HG03565 (cell line): ENCODE measurements around the gene OR2V1.
"Not testable (repeated sequence)": the region's sequence is repeated elsewhere in the genome, so short reads cannot be mapped to it uniquely, and the experiment has no call there.

Experiments used
- ATAC-seq: cut with Tn5 transposase; IDR thresholded peaks from one replicate; pipeline ENCODE4 v1.9.1; 2021; ENCODE audit warnings: mild to moderate bottlenecking, moderate library complexity; ENCODE audit not compliant: unreplicated experiment

Gene OR2V1

DNA sequence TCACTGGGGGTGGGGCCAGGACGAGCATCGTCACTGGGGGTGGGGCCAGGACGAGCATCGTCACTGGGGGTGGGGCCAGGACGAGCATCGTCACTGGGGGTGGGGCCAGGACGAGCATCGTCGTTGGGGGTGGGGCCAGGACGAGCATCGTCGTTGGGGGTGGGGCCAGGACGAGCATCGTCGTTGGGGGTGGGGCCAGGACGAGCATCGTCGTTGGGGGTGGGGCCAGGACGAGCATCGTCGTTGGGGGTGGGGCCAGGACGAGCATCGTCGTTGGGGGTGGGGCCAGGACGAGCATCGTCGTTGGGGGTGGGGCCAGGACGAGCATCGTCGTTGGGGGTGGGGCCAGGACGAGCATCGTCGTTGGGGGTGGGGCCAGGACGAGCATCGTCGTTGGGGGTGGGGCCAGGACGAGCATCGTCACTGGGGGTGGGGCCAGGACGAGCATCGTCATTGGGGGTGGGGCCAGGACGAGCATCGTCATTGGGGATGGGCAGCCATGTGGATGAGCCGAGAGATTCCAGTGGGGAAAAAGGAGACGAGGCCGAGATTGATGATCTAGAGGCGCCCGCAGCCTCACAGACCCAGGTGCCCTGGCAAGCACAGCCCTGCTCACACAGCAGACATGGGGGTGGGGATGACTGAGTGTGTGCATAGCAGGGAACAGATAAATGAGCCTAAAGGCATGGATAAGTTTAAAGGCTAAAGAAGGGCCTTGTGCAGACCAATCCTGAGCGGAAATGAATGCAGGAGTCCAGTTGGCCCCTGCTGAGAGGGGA is 30.0 kb upstream of the OR2V1 start:
- ATAC-seq: not testable (repeated sequence)

DNA sequence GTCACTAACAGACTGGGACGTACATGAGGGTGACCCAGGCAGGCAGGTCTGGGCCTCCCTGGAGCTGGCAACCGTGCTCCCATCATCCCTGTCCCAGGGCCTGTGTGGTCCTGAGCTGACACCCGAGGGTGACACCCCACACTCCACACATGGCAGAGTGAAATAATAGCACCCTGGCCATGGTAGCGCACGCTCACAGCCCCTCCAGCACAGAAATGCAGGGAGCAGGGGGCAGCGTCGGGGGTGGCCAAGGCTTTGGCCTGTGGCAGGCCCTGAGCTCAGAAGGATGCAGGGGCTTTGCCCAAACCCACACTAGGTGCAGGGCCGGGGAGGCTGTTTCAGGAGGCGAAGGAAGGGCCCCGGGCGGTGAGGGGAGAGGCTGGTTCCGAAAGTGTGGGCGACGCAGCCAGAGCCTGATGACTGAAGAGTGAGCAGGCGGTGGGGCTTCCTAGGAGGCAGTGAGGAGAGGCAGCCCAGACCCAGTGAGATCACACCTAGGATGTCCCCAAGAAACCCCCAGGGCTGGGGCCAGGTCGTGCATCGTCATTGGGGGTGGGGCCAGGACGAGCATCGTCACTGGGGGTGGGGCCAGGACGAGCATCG is 29.3 kb upstream of the OR2V1 start:
- ATAC-seq: no peak

DNA sequence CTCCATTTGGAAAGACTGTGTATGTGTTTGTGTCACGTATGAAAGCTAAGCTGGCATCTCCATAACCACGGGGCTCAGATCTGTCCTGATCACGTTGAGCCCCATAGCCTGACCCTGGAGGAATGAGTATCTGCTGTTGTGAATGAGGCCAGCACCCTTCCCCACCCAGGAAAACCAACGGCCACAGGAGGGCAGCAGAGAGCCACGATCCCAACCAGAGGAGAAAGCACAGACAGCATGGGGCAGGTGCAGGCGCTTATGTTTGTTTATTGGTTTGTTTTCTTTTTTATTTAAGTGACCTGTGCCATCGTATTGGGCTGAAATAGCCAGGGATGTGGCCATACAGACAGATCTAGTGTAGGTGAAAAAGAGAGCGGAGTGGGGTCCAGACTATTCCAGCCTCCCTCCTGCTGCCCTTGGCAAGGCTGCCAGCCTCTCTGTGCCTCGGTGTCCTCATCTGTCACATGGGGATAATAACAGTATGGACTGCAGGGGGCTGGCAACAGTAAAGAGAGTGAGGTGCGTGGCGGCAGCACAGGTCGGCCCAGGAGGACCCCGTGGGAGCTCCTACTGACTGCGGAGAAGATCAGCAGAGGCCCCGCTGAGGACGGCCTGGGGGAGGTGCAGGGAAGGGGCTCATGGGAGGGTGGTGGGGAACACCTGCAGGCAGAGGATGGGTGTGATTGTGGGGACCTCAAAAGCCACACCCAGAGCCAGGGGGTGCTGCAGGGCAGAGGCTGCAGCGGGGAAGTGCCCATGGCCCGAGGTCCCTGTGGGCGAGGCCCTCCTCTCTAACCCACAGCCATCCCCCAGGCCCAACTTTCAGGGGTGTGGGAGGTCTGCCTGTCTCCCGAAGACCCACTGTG is 28.6 kb upstream of the OR2V1 start:
- ATAC-seq: peak; percentile 53

DNA sequence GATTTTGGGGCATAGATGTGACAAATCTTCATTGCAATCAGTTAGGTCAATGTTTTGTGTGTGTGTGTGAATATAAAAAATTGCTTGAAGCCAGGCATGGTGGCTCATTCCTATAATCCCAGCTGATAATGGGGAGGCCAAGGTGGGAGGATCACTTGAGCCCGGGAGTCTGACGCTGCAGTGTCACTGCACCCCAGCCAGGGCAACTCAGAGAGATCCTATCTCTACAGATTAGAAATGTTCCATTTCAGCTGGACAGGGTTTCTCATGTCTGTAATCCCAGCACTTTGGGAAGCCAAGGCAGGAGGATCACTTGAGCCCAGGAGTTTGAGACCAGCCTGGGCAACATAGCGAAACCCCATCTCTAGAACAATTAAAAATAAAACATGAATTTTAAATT is 27.9 kb upstream of the OR2V1 start:
- no peak for ATAC-seq

DNA sequence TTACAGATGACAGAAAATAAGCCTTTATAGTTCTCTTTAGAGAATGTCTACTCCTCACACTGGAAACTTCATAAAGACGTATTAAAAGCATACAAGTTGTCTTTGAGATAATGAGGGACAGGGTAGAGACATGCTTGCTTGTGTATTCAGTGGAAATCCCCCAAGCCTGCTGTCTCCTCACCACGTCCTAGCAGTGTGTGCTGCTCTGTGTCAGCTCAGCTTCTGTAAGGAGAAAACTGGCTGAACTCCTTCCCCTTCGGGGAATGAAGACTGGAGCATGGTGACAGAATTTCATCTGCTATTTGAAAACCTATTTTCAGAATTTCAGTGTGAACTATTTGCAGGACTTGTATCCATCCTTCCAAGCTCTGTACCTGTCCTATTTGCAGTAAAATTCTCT is 25.8 kb upstream of the OR2V1 start:
- ATAC-seq: no peak

DNA sequence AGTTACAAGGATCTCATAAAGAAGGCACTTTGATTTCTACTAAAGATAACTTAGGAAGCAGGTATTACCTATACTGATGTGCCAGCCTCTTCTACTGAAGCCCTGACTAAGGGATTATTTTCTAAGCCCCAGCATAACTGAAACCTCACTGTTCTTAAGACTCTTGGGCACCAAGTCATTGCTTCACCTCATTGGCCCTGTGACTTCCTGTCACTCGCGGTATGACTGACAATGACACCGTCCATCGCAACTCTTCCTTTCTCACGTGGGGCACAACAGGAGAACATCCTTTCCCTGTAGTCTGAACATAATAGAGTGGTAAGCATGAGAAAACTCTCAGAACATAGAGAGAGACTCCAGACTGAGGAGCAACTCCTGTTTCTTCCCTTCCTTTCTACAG is 22.8 kb upstream of the OR2V1 start:
- ATAC-seq: no peak

DNA sequence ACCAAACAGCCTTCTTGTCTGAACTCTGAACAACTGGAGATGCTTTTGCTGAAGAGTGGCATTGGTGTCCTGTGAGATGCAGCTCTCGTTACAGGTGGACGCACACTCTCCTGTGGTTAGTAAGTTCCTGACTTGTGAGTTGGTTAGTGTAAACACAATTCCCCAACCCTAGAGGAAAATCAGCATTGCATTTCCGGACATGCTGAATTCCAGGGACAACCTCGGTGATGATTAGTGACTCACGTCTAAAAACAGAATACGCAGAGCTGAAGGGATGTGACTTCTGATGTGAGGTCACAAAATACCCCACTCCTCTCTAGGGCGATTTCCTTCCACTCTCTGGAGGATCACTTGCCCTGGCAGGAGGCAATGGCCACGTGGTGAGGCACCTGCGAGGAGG is 21.4 kb upstream of the OR2V1 start:
- no peak for ATAC-seq

DNA sequence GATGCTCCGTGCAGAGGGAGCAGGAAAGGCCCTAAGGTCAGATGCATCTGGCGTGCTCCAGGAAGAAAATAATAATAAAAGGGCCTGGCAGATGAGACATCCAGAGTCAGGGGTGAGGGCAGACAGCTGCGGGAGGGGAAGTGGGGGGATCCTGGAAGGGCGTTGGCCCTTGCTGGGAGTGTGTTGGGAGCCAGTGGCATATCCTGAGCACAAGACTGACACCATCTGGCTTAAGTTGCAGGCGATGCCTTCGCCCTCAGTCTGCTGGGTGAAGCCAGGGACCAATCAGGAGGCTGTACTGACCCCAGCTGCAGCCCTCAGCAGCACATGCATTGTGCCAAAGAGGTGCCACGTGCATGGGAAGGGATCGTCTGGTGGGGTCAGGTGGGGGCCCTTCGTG is 20.2 kb upstream of the OR2V1 start:
- ATAC-seq: no peak

DNA sequence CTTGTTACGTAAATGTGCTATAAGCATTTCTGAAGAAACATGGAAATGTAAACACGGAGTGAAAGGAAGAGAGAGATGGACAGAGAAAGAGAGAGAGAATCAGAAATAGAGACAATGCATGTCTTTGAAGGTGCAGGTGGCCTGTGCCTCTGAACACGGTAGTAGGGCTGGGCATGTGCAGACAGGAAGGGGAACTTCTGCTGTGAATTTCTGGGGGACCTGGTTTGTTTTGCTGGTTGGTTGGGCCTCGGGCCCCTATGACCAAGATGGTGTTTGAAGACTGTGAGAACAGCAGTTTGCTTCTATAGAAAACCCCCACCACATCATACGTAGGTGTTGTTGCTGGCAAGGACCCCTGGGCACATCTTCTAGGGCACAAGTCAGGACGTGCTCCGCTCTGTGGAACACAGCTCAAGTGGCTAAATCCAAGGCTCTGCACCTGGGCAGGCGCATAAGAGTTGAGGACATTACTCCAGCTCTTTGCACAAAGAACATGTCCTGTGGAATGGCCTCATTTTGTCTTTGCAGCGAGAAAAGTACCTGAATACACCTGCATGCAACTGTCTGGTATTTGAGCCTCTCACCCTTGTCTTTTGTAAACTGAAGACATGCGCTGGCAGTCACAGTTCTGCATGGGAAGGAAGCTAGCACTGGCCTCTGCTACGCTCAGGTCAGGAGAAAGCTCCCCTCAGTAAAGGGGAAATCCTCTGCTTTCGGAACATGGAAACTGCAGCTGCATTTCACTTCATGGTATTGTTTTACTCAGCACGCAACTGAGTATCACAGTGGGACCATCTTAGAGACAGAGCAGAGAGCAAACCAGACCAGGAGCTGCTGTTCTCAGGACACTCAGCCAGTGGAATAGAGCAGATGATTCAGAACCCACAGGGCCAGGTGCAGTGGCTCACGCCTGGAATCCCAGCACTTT is 19.1 kb upstream of the OR2V1 start:
- ATAC-seq: peak; percentile 52

DNA sequence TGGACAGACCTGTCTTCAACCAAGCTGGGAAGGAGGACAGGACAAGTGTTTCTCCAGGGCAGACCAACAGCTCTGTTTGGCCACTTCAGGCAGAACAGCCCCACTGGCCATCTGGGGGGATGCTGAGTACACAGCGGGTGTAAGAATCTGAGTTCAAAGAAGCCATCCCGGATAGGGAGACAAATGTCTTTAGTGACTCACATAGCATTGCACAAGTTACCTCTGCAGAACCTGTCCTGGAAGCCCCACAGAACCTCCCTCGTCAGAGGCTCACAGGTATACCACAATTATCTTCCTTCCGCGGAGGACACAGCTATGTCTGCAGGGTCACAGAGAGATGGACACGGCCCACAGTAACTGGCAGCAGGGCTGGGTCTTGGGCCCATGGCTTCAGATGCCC is 18.4 kb upstream of the OR2V1 start:
- no peak for ATAC-seq

DNA sequence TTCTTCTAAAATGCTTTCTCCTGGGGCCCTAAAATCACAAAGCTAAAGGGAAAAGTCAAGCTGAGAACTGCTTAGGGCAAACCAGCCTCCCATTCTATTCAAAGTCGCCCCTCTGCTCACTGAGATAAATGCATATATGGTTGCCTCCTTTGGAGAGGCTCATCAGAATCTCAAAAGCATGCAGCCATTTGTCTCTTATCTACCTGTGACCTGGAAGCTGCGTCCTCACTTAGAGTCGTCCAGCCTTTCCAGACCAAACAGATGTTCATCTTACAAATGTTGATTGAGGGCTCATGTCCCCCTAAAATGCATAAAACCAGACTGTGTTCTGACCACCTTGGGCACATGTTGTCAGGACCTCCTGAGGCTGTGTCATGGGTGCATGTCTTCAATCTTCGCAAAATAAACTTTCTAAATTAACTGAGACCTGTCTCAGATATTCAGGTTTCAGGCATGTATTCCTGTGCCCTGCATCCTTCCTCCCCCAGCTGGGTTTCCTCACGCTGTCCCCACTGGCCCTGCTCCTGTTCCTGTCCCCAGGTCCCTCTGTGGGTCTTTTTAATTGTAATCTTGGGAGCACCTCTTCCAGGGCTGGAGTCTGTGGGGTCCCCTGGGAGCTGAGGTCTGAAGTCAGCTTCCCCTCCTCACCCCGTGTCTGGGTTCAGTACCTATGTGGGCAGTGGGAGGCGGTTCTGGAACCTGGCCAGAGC is 16.1 kb upstream of the OR2V1 start, which contains the start of gene OR2V2:
TSS of gene OR2V2 (plus strand) at position 660 of the 710 bp plus-strand sequence. CDS start 7,357 bp downstream, outside the sequence.
- ATAC-seq: not testable (repeated sequence)

DNA sequence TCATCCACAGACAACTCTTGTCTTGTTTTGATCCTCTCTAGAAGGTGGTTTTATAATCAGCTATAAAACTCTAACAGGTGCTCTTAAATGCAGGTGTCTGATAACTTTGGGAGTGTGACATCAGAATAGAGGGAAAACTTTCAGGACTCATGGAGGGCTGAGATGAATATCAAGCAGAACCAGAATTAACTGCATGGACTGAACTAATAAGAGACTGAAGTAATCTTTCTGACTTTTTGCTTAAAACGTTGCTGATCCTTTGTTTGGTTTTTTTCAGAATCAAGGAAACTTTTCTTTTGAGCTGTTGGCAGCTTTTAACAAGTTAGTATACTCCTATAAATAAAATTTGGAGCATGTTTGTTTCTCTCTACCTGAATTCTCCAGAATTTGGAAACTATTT is 14.2 kb upstream of the OR2V1 start:
- no peak for ATAC-seq

DNA sequence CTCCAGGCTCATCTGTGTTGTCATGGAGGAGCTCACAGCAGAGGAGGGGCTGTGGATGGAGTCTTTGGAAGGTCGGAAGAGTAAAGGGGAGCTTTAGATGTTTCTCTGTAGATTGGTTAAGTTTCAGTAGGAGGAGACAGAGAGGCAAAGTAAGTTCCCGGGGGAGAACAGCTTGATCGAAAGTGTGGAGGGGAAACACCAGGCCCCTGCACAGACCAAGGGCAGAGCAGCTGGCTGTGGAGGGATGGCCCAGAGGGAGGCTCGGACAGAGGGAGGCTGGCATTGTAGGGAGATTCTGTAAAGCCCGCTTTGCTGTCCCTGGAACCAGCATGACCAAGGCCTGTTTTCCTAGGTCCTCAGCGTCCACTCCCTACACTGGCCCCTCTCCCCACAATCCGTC is 11.1 kb upstream of the OR2V1 start:
- ATAC-seq: no peak

DNA sequence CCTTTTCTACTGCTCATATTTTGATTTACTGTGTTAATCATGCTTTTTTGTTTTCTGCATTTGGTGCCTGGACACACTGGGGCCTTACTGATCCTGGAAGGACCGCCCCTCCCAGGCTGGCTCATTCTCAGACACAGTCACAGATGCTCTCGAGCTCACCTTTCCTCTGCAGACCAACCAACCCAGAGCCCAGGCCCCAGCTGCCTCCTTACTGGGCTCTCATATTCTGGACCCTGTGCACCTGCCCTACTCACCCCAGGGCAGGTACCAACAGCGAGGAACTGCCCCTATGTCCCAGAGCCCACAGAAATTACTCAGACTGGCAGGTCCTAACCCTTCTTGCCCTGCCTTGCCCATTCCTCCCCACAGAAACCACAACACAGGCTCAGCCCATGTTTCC is 9.8 kb upstream of the OR2V1 start:
- no peak for ATAC-seq

DNA sequence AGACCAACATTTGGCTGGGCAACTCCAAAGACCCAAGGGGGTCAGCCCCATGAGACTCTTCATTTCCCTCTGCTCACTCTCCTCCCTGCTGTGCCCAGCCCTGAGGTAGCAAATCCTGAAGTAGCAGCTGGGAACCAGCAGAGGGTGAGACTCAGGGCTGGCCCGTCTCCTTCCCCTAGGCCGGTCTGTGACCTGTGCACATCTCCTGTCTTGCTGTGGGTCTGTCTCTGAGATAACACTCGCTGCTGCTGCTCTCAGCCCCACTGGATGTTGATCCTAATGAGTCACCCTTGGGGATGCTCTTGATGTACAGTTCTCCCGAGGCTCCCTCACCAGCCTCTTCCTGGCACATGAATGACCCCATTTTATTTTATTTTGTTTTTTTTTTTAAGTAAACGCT is 7.3 kb upstream of the OR2V1 start:
- no peak for ATAC-seq

DNA sequence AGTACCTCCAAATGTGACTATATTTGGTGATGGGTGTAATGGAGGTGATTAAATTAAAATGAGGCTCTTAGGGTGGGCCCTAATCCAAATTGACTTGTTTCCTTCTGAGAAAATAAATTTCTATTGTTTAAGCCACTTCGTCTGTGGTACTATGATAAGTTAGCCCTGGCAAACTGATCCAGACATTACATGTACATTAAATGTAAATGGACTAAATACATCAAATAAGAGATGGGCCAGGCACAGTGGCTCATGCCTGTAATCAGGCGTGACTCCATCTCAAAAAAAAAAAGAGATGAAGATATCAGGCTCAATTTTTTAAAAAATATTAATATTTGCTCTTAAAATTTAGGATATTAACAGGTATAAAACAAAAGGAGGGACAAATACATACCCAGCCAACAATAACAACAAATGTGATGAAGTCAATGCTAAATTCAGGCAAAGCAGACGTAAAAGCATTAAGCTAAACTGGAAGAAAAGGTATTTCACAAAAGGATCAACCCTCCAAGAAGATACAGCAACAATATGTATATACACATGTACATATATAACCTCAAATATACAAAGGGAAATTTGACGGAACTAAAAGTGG is 5.5 kb upstream of the OR2V1 start:
- no peak for ATAC-seq

DNA sequence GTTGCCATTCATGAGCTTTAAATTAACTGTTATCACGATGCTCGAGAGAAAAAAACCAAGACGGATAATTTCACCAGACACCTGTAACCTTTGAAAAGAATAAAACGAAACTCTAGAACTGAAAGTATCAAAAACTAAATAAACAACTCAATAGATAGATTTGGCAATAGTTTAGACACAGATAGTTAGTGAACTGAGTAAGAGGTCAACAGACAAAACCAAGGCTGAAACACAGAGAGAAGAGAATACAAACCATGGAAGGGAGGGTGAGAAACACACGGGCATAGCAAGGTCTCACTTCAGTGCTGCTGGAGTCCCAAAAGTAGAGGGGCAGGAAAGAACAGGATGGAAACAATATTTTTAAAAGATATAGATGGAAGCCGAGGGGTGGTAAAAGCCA is 3.3 kb upstream of the OR2V1 start:
- ATAC-seq: no peak

DNA sequence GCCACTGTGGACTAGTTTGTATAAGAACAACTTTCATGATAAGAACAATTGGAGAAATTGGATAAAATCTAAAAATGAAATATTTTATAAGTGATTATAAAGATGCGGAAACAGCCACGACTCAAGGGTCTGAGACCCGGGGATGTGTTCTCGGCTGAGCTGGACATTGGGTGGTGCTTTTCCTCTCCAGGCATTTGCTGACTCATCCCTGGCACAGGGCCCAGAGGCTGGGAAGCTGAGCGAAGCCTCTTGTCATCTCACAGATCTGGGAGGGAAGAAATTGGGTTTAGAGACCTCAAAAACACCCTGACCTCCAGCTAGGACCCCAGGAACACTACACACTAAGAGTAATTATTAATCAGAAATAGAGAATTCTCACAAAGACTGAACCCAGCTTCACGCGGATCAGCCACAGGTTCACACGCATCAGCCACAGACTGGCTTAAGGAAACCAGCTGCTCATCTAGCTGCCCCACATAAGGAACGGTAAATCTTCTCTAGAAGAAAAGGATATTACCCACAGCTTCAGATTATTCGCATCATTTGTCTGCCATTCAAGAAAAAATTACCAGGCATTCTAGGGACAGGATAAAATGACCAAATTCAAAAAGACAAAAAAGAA is 2.8 kb upstream of the OR2V1 start:
- ATAC-seq: no peak

DNA sequence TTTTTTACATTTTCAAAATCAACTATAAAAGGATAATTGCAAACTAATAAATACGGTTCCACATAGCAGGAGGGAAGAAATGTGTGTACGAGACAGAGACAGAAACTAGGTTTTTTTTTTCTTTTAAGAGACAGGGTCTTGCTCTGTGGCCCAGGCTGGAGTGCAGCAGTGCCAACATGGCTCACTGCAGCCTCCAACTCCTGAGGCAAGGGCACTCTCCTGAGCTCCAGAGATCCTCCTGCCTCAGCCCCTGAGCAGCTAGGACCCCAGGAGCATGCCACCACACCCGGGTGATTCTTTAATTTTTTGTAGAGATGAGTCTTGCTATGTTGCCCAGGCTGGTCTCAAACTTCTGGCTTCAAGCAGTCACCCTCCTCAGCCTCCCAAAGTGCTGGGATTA is 2.1 kb upstream of the OR2V1 start:
- ATAC-seq: no peak
